H54 (cell line): ENCODE measurements around the gene NLN.
"Not testable (repeated sequence)": the region's sequence is repeated elsewhere in the genome, so short reads cannot be mapped to it uniquely, and the experiment has no call there.

Source experiments
- DNase-seq: peaks from one replicate; pipeline ENCODE4 v3.0.0; 2011; ENCODE audit warnings: low spot score, mixed read lengths; ENCODE audit not compliant: insufficient read length
- FAIRE-seq: peaks from 3 replicates; lab custom pipeline; 2011; peaks lifted over from hg19 to GRCh38; lab: Jason Lieb, UNC
- POLR2A ChIP-seq: IDR thresholded peaks from 2 replicates; pipeline ENCODE4 v1.6.1; 2011; ENCODE audit warnings: low read depth, mild to moderate bottlenecking, low read length

NLN gene

DNA sequence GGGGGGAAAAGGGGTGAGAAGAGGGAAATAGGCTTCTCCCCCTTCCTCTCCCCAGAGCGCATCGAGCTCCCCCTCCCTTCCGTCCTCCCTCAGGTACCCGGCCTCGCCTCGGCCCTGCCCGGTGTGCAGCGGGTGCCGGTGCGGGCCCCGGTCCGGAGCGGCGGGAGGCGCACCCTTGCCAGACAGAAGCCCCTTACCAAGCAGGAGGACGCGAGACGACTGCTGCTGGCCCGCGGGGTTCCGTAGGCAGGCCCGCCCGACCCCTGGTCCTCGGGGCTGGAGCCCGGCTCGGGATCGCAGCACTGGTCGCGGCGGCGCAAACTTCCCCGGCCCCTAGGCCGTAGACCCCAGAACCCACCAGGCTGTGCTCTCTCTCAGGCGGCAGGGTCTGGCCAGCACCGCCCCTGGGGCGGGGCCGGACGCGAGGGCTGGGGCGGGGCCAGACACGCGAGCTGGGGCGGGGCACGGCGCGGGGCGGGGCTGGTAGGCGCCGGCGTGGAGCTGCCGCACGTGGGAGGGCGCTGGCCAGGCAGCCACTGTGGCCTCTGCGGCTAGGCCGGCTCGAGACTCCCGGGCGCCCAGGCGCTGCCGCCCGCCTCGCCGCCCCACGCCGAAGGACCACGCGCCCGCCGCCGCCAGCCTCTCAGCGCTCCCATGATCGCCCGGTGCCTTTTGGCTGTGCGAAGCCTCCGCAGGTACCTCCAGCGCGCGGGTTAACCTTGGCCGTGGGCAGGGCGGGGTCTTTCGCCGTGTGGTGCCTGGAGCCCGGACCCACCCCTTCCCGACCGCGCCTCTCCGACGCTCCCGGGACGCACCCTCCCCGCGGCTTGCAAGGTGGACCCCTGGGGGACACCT, at the start of gene NLN, which contains the start of gene SGTB:
NLN (plus strand) TSS at position 486 of the 855 bp plus-strand sequence; CDS start at position 655, 169 bp downstream.
SGTB (minus strand) TSS at position 390 of the 855 bp plus-strand sequence. CDS start 1,302 bp downstream, outside the sequence.
- peak; percentile 77 for DNase-seq
- FAIRE-seq, result no peak
- TF ChIP-seq POLR2A, result peak; percentile 86

GRCh38 chr5:65672796-65673195, 49.2 kb upstream of the NLN start:
- FAIRE-seq (peak; percentile 61), DNase-seq (no peak)
- no peak for TF ChIP-seq POLR2A

DNA sequence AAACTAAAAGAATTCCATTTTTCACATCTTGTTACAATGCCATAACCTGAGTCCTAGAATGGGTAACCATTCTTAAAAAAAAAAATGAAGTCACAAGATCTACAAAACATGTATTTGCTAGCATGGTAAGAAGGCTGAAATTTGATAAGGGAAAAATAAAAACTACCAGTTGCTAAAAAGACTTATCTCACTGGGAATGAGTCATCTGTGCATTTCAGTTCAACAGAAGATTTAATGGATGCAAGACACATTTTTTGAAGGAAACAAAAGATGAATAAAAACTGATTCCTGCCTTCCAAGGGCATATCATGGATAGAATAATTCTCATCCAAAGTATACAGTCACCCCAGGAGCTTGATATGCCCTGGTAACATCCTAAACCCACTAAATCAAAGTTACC, 47.3 kb upstream of the NLN start:
- DNase-seq (no peak), FAIRE-seq (peak; percentile 62)
- TF ChIP-seq POLR2A, result no peak

- not testable (repeated sequence) for DNase-seq, FAIRE-seq
These were observed 45.9 kb upstream of the NLN start for GRCh38 chr5:65676056-65676455.

- FAIRE-seq (peak; percentile 45), DNase-seq (no peak)
- no peak for TF ChIP-seq POLR2A
These were observed 39.9 kb upstream of the NLN start for GRCh38 chr5:65682148-65682547.

GRCh38 chr5:65693121-65693520, 28.9 kb upstream of the NLN start:
- DNase-seq, result no peak
- TF ChIP-seq POLR2A, result no peak

DNA sequence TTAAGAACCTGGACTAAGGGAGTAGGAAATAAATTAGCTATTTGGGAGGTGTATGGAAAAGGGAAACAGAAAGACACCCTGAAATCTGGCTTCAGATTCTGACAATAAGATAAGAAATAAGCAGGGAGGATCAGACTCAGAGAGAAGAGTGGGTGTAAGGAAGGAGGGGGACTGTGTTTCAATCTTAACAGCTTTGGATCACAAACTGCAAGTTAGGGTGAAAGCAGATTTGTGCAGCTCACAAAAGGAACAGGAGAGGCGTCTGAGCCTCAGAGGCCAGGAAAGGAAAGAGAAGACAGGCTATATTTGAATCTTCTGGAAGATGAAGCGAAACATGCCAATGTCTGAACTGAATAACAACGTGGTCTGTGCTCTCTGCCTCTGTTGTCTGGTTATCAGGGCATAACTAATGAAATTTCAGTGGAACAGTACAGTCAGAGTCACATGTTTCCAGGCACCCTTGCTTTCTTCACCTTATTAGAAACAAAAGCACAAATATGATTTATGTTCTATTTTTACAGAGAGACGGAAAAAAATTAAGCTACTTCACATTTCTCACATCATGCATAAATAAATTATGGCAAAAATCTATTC, 26.7 kb upstream of the NLN start:
- DNase-seq (no peak), FAIRE-seq (no peak)
- no peak for TF ChIP-seq POLR2A

More at GRCh38 chr5:65693121-65693520, 28.9 kb upstream of the NLN start:
- no peak for FAIRE-seq

DNA sequence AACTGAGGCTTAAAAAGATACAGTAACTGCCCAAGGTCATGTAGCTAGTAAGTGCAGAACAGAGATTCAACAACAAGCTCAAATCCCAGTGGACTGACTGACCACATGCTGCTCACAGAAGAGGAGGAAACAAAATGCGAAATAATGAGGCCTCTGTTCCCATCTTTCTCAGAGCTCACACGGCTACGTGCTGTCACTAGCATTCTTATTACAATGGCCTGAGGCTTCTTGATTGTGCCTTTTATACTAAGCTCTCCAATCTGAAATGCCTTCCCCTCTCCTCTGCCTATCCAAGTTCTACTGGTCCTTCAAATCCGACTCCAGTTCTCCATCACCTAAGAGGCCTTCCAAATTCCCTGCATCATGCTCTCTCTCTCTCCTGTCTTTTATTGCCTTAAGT, 26.1 kb upstream of the NLN start:
- no peak for DNase-seq
- FAIRE-seq, result peak; percentile 20
- TF ChIP-seq POLR2A, result no peak

DNA sequence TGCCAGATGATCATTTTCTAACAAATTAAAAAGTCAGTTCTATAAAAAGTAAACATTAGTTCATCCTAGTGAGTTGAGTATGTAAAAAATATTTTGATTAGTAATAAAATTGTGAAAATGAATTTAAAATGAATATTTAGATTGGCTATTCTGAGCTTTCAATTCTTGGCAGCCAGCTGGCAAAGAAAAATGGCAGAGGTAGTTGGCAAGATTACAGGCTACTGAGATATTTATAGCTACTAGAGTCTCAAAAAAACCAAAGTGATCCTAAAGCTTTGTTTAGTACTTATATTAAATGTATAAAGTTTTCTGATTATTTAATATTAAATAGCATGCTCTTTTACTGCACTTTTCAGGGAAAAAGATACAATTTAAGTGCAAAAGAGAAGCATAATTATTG, 25.1 kb upstream of the NLN start:
- FAIRE-seq (no peak), DNase-seq (no peak)
- TF ChIP-seq POLR2A, result no peak

GRCh38 chr5:65699338-65699737, 22.7 kb upstream of the NLN start:
- TF ChIP-seq POLR2A, result no peak
- no peak for FAIRE-seq
- no peak for DNase-seq

DNA sequence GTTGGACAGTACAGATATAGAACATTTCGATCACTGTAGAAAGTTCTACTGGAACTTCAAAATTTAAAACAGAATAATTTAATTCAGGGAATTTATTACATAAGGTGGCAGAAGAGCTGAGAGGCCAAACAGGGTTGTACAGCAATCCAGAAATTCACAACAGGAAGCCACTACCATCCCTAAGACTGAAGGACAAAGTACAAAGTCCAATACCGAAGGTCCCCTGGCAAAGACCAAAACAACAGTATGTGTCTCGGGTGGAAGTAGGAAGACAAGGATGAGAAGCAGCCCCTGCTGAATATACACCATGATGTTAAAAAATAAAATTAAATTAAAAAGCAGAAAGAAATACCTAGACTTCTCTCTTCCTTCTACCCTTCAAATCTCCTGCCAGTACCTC, 20.0 kb upstream of the NLN start:
- DNase-seq (no peak), FAIRE-seq (no peak)
- no peak for TF ChIP-seq POLR2A

DNA sequence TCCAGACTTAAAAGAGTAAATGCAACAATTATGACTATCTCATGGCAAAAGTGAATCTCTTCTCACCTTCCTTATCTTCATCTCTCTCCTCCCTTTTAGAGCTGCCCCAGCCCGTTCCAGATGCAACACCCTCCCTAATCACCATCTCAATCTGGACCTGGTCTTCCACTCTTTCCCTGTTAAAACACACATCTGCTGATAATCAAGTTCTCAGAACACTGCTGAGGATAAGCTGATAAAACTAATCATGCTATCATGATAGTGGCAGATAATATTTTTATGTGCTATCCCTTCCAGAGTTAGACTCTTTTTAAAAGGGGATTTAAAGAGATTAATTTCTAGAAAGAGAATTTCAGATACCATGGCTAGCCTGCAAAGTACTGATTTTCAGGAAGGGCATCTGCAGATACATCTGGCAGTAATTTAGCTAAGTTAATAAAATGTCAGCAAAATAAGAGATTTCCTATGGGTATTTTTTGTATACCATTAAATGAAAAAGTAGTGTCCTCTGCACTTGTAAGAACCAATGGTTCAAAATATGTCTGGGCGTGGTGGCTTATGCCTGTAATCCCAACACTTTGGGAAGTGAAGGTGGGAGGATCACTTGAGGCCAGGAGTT, 17.3 kb upstream of the NLN start:
- no peak for TF ChIP-seq POLR2A
- FAIRE-seq, result no peak
- no peak for DNase-seq

DNA sequence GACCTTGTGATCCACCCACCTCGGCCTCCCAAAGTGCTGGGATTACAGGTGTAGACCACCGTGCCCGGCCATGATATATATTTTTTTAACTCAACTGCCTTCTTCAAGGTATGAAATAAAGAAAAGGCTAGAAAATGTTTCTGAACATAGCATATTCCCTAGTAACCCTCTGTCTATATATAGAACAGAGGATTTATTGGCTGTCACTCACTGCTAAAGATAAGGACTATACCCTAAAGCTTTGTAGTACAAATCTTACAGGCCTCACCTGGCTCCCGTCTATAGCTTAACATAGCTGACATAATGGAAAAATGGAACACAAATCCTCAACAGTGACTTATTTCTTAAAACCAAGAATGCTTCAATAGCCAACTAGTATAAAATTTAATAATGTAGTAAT, 14.3 kb upstream of the NLN start:
- no peak for TF ChIP-seq POLR2A
- FAIRE-seq (no peak), DNase-seq (no peak)

GRCh38 chr5:65708145-65708544, 13.9 kb upstream of the NLN start:
- FAIRE-seq (no peak), DNase-seq (no peak)
- no peak for TF ChIP-seq POLR2A
